B cell (primary cell): ENCODE data around the gene PRKAR2A. TPM values are rescaled to one million over a fixed set of nuclear protein-coding genes. Genes with fewer than 3 reads are reported as not detected.
"Not testable (repeated sequence)": the region's sequence is repeated elsewhere in the genome, so short reads cannot be mapped to it uniquely, and the experiment has no call there.

Source experiments
- ATAC-seq: fragments of 200-7000 bp; cut with Tn5 transposase; one replicate; pipeline ENCODE4 v1.10.0; 2021; ENCODE audit warnings: low read depth, mild to moderate bottlenecking, moderate number of reproducible peaks, moderate library complexity
- CTCF ChIA-PET: fragments of 350-600 bp; sonication (Branson Sonifier 250); formaldehyde crosslinking; loops from one replicate; lab custom pipeline; 2021; ENCODE audit warnings: antibody characterized with exemption, inconsistent platforms; lab: Charles Lee
- POLR2A ChIA-PET: fragments of 350-600 bp; sonication (Branson Sonifier 250); formaldehyde crosslinking; loops from one replicate; lab custom pipeline; 2021; ENCODE audit warnings: antibody characterized with exemption; lab: Charles Lee
- DNase-seq: peaks from one replicate; pipeline ENCODE4 v3.0.0; 2013
- H2AFZ ChIP-seq: 2 replicates; pipeline ENCODE4 v1.6.1; 2012; ENCODE audit warnings: mild to moderate bottlenecking, low read depth, low read length; ENCODE audit not compliant: insufficient read depth, poor library complexity, severe bottlenecking
- H3K27ac ChIP-seq, 2 donors: 1 replicate in 1 of 2; 2 replicates in 1 of 2; pipeline ENCODE4 v1.5.1; 2012 to 2013; ENCODE audit warnings: low read length in 2 of 2, mild to moderate bottlenecking in 2 of 2, moderate library complexity in 1 of 2
- H3K27me3 ChIP-seq, 4 experiments: fragments of 200-600 bp in 1 of 4; sonication (generic) in 1 of 4; replicated peaks in 1 of 4; 1 replicate in 2 of 4; 2 replicates in 2 of 4; pipeline versions ENCODE4 v1.6.1 to v1.7.0; 2013 to 2016; ENCODE audit warnings: low read length in 3 of 4, mild to moderate bottlenecking in 2 of 4, mixed read lengths in 1 of 4, moderate library complexity in 1 of 4; ENCODE audit not compliant: insufficient read depth in 4 of 4, control insufficient read depth in 3 of 4; ENCODE audit errors: control extremely low read depth in 1 of 4
- H3K36me3 ChIP-seq, 2 experiments: replicated peaks in 1 of 2; 1 replicate in 1 of 2; 2 replicates in 1 of 2; pipeline versions ENCODE4 v1.6.1 to v1.7.1; 2013; ENCODE audit warnings: low read length in 1 of 2; ENCODE audit not compliant: insufficient read depth in 2 of 2, control insufficient read depth in 1 of 2; ENCODE audit errors: control extremely low read depth in 1 of 2, extremely low read depth in 1 of 2
- H3K4me1 ChIP-seq, 2 donors: fragments of 200-600 bp in 1 of 2; sonication (generic) in 1 of 2; 1 replicate in 1 of 2; 2 replicates in 1 of 2; pipeline versions ENCODE4 v1.5.1 to v1.6.1; 2013 to 2017; ENCODE audit warnings: low read length in 2 of 2; ENCODE audit not compliant: control insufficient read depth in 2 of 2, insufficient read depth in 2 of 2
- H3K4me2 ChIP-seq: replicated peaks from 2 replicates; pipeline ENCODE3; 2012; ENCODE audit warnings: mild to moderate bottlenecking, low read depth, low read length; ENCODE audit not compliant: poor library complexity, severe bottlenecking
- H3K4me3 ChIP-seq, 5 experiments: fragments of 200-600 bp in 1 of 5; sonication (generic) in 1 of 5; 1 replicate in 3 of 5; 2 replicates in 2 of 5; pipeline versions ENCODE4 v1.5.1 to v1.7.0; 2011 to 2016; ENCODE audit warnings: low read length in 4 of 5, mild to moderate bottlenecking in 4 of 5, low read depth in 2 of 5, control low read depth in 1 of 5, moderate library complexity in 1 of 5; ENCODE audit not compliant: insufficient read depth in 1 of 5; ENCODE audit errors: control extremely low read depth in 1 of 5, extremely low read depth in 1 of 5
- H3K79me2 ChIP-seq: fragments of 200-600 bp; sonication (generic); one replicate; pipeline ENCODE4 v1.6.0; 2016; ENCODE audit warnings: low read length; ENCODE audit not compliant: control insufficient read depth, insufficient read depth
- H3K9ac ChIP-seq: fragments of 200-600 bp; sonication (generic); 2 replicates; pipeline ENCODE4 v1.6.1; 2017; ENCODE audit warnings: mild to moderate bottlenecking, low read length, moderate library complexity
- H3K9me3 ChIP-seq, 3 donors: one replicate each; pipeline versions ENCODE4 v1.6.1 to v1.7.1; 2013; ENCODE audit warnings: low read length in 2 of 3; ENCODE audit not compliant: control insufficient read depth in 2 of 3, insufficient read depth in 1 of 3; ENCODE audit errors: control extremely low read depth in 1 of 3
- H4K20me1 ChIP-seq: 2 replicates; pipeline ENCODE4 v1.6.0; 2012; ENCODE audit warnings: mild to moderate bottlenecking, low read length; ENCODE audit not compliant: insufficient read depth, control insufficient read depth, poor library complexity, severe bottlenecking
- H3K27ac Mint-ChIP-seq: one replicate; pipeline ENCODE4 v1.8.0; 2021; ENCODE audit warnings: mixed read lengths
- H3K27me3 Mint-ChIP-seq: one replicate; pipeline ENCODE4 v1.8.0; 2021; ENCODE audit warnings: mixed read lengths
- H3K4me1 Mint-ChIP-seq: one replicate; pipeline ENCODE4 v1.8.0; 2021; ENCODE audit warnings: mixed read lengths
- H3K4me3 Mint-ChIP-seq: one replicate; pipeline ENCODE4 v1.8.0; 2021; ENCODE audit warnings: mixed read lengths
- H3K9me3 Mint-ChIP-seq: one replicate; pipeline ENCODE4 v1.8.0; 2022; ENCODE audit warnings: mixed read lengths; ENCODE audit not compliant: insufficient read depth
- EZH2 ChIP-seq: IDR thresholded peaks from 2 replicates; pipeline ENCODE4 v1.6.1; 2012; ENCODE audit warnings: borderline replicate concordance, low read depth, mild to moderate bottlenecking, moderate library complexity, low read length; ENCODE audit not compliant: insufficient read depth, poor library complexity, severe bottlenecking
- WGBS: methylation state at CpG from one replicate; pipeline ENCODE4 v1.1.5; 2013; ENCODE audit warnings: missing lambda C conversion rate; ENCODE audit not compliant: insufficient coverage; 5-methylcytosine and 5-hydroxymethylcytosine counted together
- intact Hi-C: fragments of 100-400 bp; cut with micrococcal nuclease; formaldehyde crosslinking; loops from one replicate; pipeline ENCODE4 v1.10.0; 2022
- polyA plus RNA-seq: library from polyadenylated mRNA; depleted of rRNA; stranded (reverse); fragments of >200 nt; gene quantifications from 2 replicates; pipeline ENCODE4 v1.2.3, GENCODE V29; 2012
- total RNA-seq, 2 donors: library from RNA; stranded (reverse); fragments of 120-200 nt in 1 of 2; gene quantifications; 1 replicate in 1 of 2; 2 replicates in 1 of 2; pipeline versions ENCODE4 v1.2.3 to v1.2.4, GENCODE V29; 2013 to 2022
- TF ChIP-seq, protein P1 (sequence below): fragments of 200-600 bp; IDR thresholded peaks from one replicate; pipeline ENCODE4 v1.8.0; 2022; ENCODE audit warnings: antibody characterized with exemption, mild to moderate bottlenecking

Gene PRKAR2A
- total and polyA plus RNA-seq, 2 donors (not counting 1 experiment from before 2014, with no cell fraction given): 4.3 to 25.0 TPM

DNA sequence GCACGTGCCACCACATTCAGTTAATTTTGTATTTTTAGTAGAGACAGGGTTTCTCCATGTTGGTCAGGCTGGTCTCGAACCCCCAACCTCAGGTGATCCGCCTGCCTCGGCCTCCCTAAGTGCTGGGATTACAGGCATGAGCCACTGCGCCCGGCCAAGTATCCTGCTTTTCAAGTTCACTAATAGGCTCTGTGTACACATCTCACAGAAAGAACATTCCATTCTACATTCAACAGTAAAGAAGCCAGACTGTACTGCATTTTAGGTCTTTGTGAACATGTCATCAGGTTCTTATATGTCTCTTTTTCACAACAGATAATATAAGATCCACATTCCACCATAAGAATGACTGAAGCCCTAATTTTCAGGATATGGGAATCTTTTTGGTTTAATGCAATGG lies 88.1 kb downstream of the PRKAR2A start:
- H3K27me3 ChIP-seq, intact Hi-C loops, H3K9ac ChIP-seq, H3K4me1 ChIP-seq, H3K79me2 ChIP-seq, H2AFZ ChIP-seq, H4K20me1 ChIP-seq, ATAC-seq, H3K9me3 Mint-ChIP-seq, POLR2A ChIA-PET, H3K27ac Mint-ChIP-seq, H3K27ac ChIP-seq, H3K4me1 Mint-ChIP-seq, H3K4me2 ChIP-seq, H3K4me3 ChIP-seq, DNase-seq, H3K27me3 Mint-ChIP-seq, H3K9me3 ChIP-seq, H3K4me3 Mint-ChIP-seq: not testable (repeated sequence)
- H3K36me3 ChIP-seq: peaks cover 2 to 29% of the 10 kb centered on the region in 2 experiments
- CTCF ChIA-PET: interaction anchor here (0.7 to 1.0 kb wide), 2 partner anchors 20 to 520 kb away, joined by 3 to 5 read pairs; no protein-coding TSS in a partner anchor
- WGBS: 99% methylated on average over 6 of the region's 6 CpGs

DNA sequence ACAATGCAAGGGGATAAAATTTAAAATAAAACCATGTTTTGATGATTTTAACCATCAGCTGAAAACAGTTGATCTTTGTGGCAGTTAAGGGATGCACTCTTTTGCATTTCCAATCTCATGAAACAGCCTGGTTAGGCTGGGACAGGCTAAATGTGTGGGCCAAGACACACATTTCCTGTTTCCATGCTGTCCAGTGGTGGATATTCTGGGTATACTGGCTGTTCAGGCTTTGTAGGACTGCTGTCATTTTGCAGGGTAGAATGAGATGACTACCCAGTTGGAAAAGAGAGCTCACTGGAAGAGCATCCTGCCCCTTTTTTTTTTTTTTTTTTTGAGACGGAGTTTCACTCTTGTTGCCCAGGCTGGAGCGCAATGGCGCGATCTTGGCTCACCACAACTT lies 88.6 kb downstream of the PRKAR2A start:
- TF ChIP-seq, protein P1, sequence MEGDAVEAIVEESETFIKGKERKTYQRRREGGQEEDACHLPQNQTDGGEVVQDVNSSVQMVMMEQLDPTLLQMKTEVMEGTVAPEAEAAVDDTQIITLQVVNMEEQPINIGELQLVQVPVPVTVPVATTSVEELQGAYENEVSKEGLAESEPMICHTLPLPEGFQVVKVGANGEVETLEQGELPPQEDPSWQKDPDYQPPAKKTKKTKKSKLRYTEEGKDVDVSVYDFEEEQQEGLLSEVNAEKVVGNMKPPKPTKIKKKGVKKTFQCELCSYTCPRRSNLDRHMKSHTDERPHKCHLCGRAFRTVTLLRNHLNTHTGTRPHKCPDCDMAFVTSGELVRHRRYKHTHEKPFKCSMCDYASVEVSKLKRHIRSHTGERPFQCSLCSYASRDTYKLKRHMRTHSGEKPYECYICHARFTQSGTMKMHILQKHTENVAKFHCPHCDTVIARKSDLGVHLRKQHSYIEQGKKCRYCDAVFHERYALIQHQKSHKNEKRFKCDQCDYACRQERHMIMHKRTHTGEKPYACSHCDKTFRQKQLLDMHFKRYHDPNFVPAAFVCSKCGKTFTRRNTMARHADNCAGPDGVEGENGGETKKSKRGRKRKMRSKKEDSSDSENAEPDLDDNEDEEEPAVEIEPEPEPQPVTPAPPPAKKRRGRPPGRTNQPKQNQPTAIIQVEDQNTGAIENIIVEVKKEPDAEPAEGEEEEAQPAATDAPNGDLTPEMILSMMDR: no peak
- TF ChIP-seq EZH2: no peak
- Histone ChIP-seq H3K4me1 (no peaks in the 10 kb centered on the region), H3K79me2 (no peaks in the 10 kb centered on the region), H3K9ac (no peak overlapping the region), H3K4me3 (no peak overlapping the region), H3K4me2 (no peak overlapping the region), H2AFZ (no peak overlapping the region), H3K9me3 (no peaks in the 10 kb centered on the region), H3K27me3 (no peaks in the 10 kb centered on the region), H3K27ac (no peak overlapping the region), H4K20me1 (no peaks in the 10 kb centered on the region), H3K36me3 (peaks cover 2 to 24% of the 10 kb centered on the region in 2 experiments)
- DNase-seq (no peak), ATAC-seq (no peak)
- intact Hi-C loops: no loop called here
- ChIA-PET CTCF (interaction anchor here (0.6 to 1.0 kb wide), 3 partner anchors 20 to 520 kb away, joined by 3 to 5 read pairs (median 3); no protein-coding TSS in a partner anchor), POLR2A (no interaction called here)
- Mint-ChIP-seq H3K27ac (no peak overlapping the region), H3K9me3 (no peaks in the 10 kb centered on the region), H3K27me3 (no peaks in the 10 kb centered on the region), H3K4me3 (no peak overlapping the region), H3K4me1 (no peaks in the 10 kb centered on the region)
- no CpG with 5 or more reads among the region's 4 CpGs for WGBS
